SK-N-SH (cell line): ENCODE data around the gene CENPT. TPM values are rescaled to one million over a fixed set of nuclear protein-coding genes. Genes with fewer than 3 reads are reported as not detected.

Experiments used
- CTCF ChIA-PET: fragments of 300-600, 350-600 bp; formaldehyde crosslinking; extraction: SDS; loops from one replicate; lab custom pipeline; 2021; lab: Yijun Ruan, JAX
- POLR2A ChIA-PET: fragments of 350-600 bp; sonication (Branson Sonifier 250); formaldehyde crosslinking; extraction: SDS; loops from one replicate; lab custom pipeline; 2020; ENCODE audit warnings: antibody characterized with exemption, inconsistent platforms; lab: Yijun Ruan, JAX
- DNase-seq: peaks from one replicate; pipeline ENCODE4 v3.0.0; 2012
- H2AFZ ChIP-seq: fragments of 200-600 bp; sonication (generic); 2 replicates; pipeline ENCODE4 v1.8.1; 2016; ENCODE audit warnings: antibody characterized with exemption, mild to moderate bottlenecking, low read depth
- H3F3A ChIP-seq: fragments of 200-600 bp; sonication (generic); replicated peaks from 2 replicates; pipeline ENCODE3; 2016; ENCODE audit warnings: antibody characterized with exemption, mild to moderate bottlenecking; ENCODE audit not compliant: insufficient read depth
- H3K27ac ChIP-seq, 2 experiments: fragments of 200-500 bp in 1 of 2; fragments of 200-600 bp in 1 of 2; sonication (Bioruptor generic) in 1 of 2; sonication (generic), shearing (Covaris generic) in 1 of 2; 2 replicates each; pipeline versions ENCODE4 v1.5.1 to v1.6.1; 2014 to 2016; ENCODE audit warnings: low read depth in 2 of 2, inconsistent platforms in 1 of 2, low read length in 1 of 2, mild to moderate bottlenecking in 1 of 2, mixed read lengths in 1 of 2
- H3K27me3 ChIP-seq: fragments of 200-600 bp; sonication (generic), shearing (Covaris generic); 2 replicates; pipeline ENCODE4 v1.6.1; 2016; ENCODE audit warnings: mixed run types; ENCODE audit not compliant: insufficient read depth
- H3K36me3 ChIP-seq, 2 experiments: fragments of 200-500 bp in 1 of 2; fragments of 200-600 bp in 1 of 2; sonication (Bioruptor generic) in 1 of 2; sonication (generic) in 1 of 2; replicated peaks in 1 of 2; 2 replicates each; pipeline versions ENCODE3 to v1.5.1; 2014 to 2016; ENCODE audit warnings: low read length in 1 of 2, mild to moderate bottlenecking in 1 of 2; ENCODE audit not compliant: insufficient read depth in 2 of 2, control insufficient read depth in 1 of 2
- H3K4me1 ChIP-seq, 2 experiments: fragments of 200-500 bp in 1 of 2; fragments of 200-600 bp in 1 of 2; sonication (Bioruptor generic) in 1 of 2; sonication (generic), shearing (Covaris generic) in 1 of 2; 2 replicates each; pipeline versions ENCODE4 v1.5.1 to v1.6.1; 2014 to 2016; ENCODE audit warnings: low read depth in 1 of 2, low read length in 1 of 2, mixed run types in 1 of 2; ENCODE audit not compliant: insufficient read depth in 2 of 2, control insufficient read depth in 1 of 2
- H3K4me2 ChIP-seq: fragments of 200-600 bp; sonication (generic), shearing (Covaris generic); 2 replicates; pipeline ENCODE4 v1.6.1; 2017; ENCODE audit warnings: mixed run types
- H3K4me3 ChIP-seq, 2 experiments: fragments of 200-500 bp in 1 of 2; fragments of 200-600 bp in 1 of 2; sonication (Bioruptor generic) in 1 of 2; sonication (generic), shearing (Covaris generic) in 1 of 2; 2 replicates each; pipeline versions ENCODE4 v1.5.1 to v1.8.1; 2014 to 2016; ENCODE audit warnings: low read depth in 2 of 2, inconsistent platforms in 1 of 2, low read length in 1 of 2, mild to moderate bottlenecking in 1 of 2, mixed read lengths in 1 of 2, moderate library complexity in 1 of 2
- H3K79me2 ChIP-seq: fragments of 200-600 bp; sonication (generic); 2 replicates; pipeline ENCODE4 v1.8.1; 2017; ENCODE audit warnings: mild to moderate bottlenecking; ENCODE audit not compliant: insufficient read depth
- H3K9ac ChIP-seq: fragments of 200-600 bp; sonication (generic); 2 replicates; pipeline ENCODE4 v1.6.1; 2017; ENCODE audit warnings: mixed run types
- H3K9me2 ChIP-seq: fragments of 200-600 bp; sonication (generic); 2 replicates; pipeline ENCODE4 v1.6.1; 2017; ENCODE audit warnings: mixed run types
- H3K9me3 ChIP-seq: fragments of 200-600 bp; sonication (generic); 2 replicates; pipeline ENCODE4 v1.6.1; 2017; ENCODE audit warnings: mixed run types, mild to moderate bottlenecking, moderate library complexity
- H4K20me1 ChIP-seq: fragments of 200-600 bp; sonication (generic); 2 replicates; pipeline ENCODE4 v1.6.1; 2017; ENCODE audit warnings: mild to moderate bottlenecking, mixed run types; ENCODE audit not compliant: insufficient read depth
- CHD2 ChIP-seq: fragments of 150-350 bp; IDR thresholded peaks from 2 replicates; pipeline ENCODE4 v1.6.1; 2018; ENCODE audit warnings: low read length; ENCODE audit not compliant: partially characterized antibody
- ELF1 ChIP-seq: IDR thresholded peaks from 2 replicates; pipeline ENCODE4 v1.4.0; 2012
- EZH2phosphoT487 ChIP-seq: fragments of 200-600 bp; sonication (generic); IDR thresholded peaks from 2 replicates; pipeline ENCODE4 v1.6.1; 2017; ENCODE audit warnings: low read depth, mixed run types, mild to moderate bottlenecking, antibody characterized with exemption, moderate library complexity, borderline replicate concordance
- FOSL2 ChIP-seq: IDR thresholded peaks from 2 replicates; pipeline ENCODE4 v1.4.0; 2012; ENCODE audit warnings: low read depth, mild to moderate bottlenecking, moderate library complexity, borderline replicate concordance
- MXI1 ChIP-seq: IDR thresholded peaks from 2 replicates; pipeline ENCODE4 v1.6.1; 2012; ENCODE audit warnings: mild to moderate bottlenecking, low read depth, low read length, improper control_type of control experiment
- RXRA ChIP-seq: IDR thresholded peaks from 2 replicates; pipeline ENCODE4 v1.4.0; 2012; ENCODE audit warnings: low read depth, mild to moderate bottlenecking, borderline replicate concordance
- SIN3A ChIP-seq: IDR thresholded peaks from 2 replicates; pipeline ENCODE4 v1.6.1; 2012; ENCODE audit warnings: low read depth, mild to moderate bottlenecking, low read length, moderate library complexity, borderline replicate concordance
- WGBS: methylation state at CpG from one replicate; pipeline ENCODE4 v1.1.6; 2017; ENCODE audit warnings: low lambda C conversion rate; 5-methylcytosine and 5-hydroxymethylcytosine counted together
- polyA plus RNA-seq, 3 experiments: library from polyadenylated mRNA; depleted of rRNA; stranded (reverse); fragments of >200 nt; gene quantifications; 2 replicates each; pipeline ENCODE4 v1.2.3, GENCODE V29; 2012
- TF ChIP-seq, protein P1 (sequence below): IDR thresholded peaks from 2 replicates; pipeline ENCODE4 v1.4.0; 2012; ENCODE audit warnings: low read depth, borderline replicate concordance

The CENPT gene
- polyA plus RNA-seq, 1 of the 3 experiments (the other 2 are of a cell fraction) = 48.6 TPM

DNA sequence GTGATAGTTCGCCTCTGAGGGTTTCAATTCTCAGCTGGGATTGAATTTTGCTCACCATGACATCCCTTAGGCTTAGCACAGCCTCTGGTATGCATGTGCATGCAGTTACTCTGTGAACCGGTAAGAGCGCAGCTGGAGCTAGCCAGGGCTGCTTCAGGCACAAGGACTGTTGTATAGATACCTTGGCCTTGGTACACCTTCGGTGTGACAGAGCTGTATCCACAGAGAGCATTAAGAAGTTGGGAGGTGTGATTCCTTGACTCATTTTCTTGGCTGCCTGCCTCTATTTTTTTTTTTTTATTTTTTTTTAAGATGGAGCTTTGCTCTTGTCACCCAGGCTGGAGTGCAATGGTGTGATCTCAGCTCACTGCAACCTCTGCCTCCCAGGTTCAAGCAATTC, 3.0 kb downstream of the CENPT start:
- POLR2A ChIA-PET = interaction anchor here (0.9 to 1.3 kb wide), 4 partner anchors 9 to 29 kb away, joined by 3 to 5 read pairs (median 4); no protein-coding TSS in a partner anchor

DNA sequence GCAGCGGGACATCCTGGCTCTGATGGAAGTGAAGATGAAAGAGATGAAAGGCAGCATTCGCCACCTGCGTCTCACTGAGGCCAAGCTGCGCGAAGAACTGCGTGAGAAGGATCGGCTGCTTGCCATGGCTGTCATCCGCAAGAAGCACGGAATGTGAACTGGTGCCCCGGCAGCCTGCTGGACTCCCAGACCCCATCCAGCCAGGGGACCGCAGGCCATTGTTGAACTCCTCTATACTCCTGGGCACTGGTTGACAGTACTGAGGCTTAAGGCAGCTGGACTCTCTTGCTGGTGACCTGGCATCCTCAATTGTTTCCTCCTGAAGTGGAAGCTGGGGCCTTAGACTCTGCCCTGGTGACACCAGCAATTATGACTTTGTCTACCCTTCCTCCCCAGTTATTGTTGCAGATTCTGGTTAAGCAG, 4.1 kb downstream of the CENPT start:
- Histone ChIP-seq H3K79me2 (peaks cover 50% of the 10 kb centered on the region), H3K4me3 (peak overlapping the region; percentile 77 to 97), H4K20me1 (peaks cover 7% of the 10 kb centered on the region), H3K9ac (peak overlapping the region; percentile 93), H3F3A (peaks cover 28% of the 10 kb centered on the region), H3K9me2 (no peaks in the 10 kb centered on the region), H3K9me3 (no peaks in the 10 kb centered on the region), H3K27me3 (no peaks in the 10 kb centered on the region), H3K36me3 (peaks cover 0 to 5% of the 10 kb centered on the region in 2 experiments), H3K27ac (peak overlapping the region; percentile 98 to 99; a peak in 3 of 4 replicates), H3K4me2 (peak overlapping the region; percentile 91), H2AFZ (no peak overlapping the region), H3K4me1 (peaks cover 32 to 42% of the 10 kb centered on the region in 2 experiments)
- TF ChIP-seq FOSL2 (no peak), RXRA (no peak), SIN3A (no peak), EZH2phosphoT487 (no peak), CHD2 (no peak), ELF1 (no peak)
- no peak for DNase-seq
- 39% methylated on average over 9 of the region's 11 CpGs for WGBS
- POLR2A ChIA-PET = no interaction called here
- CTCF ChIA-PET = interaction anchor here (1.0 to 6.3 kb wide), 5 partner anchors 9 to 40 kb away, joined by 3 to 66 read pairs (median 4); no protein-coding TSS in a partner anchor

More for the DNA sequence above, 3.0 kb downstream of the CENPT start:
- H3K9me3 ChIP-seq = no peaks in the 10 kb centered on the region
- CTCF ChIA-PET = interaction anchor here (0.6 to 6.3 kb wide), 11 partner anchors 9 to 664 kb away, joined by 3 to 66 read pairs (median 8); partner anchors contain the start of gene NRN1L
- H3K79me2 ChIP-seq = peaks cover 62% of the 10 kb centered on the region
- peaks cover 17% of the 10 kb centered on the region for H4K20me1 ChIP-seq
- no peak for DNase-seq
- peaks cover 28% of the 10 kb centered on the region for H3F3A ChIP-seq
- peak; percentile 53; the same call in 1 of the 2 replicates for TF ChIP-seq MXI1
- TF ChIP-seq, protein P1, sequence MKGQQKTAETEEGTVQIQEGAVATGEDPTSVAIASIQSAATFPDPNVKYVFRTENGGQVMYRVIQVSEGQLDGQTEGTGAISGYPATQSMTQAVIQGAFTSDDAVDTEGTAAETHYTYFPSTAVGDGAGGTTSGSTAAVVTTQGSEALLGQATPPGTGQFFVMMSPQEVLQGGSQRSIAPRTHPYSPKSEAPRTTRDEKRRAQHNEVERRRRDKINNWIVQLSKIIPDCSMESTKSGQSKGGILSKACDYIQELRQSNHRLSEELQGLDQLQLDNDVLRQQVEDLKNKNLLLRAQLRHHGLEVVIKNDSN = no peak
- peak overlapping the region; percentile 22 to 97 for H3K4me3 ChIP-seq
- peaks cover 0 to 5% of the 10 kb centered on the region in 2 experiments for H3K36me3 ChIP-seq
- no peaks in the 10 kb centered on the region for H3K27me3 ChIP-seq
- H3K9ac ChIP-seq = no peak overlapping the region
- H3K4me1 ChIP-seq = peaks cover 34 to 42% of the 10 kb centered on the region in 2 experiments
- H3K27ac ChIP-seq = peak overlapping the region; percentile 6 to 48; a peak in 2 of 4 replicates
- peak overlapping the region; percentile 91 for H3K4me2 ChIP-seq
- H3K9me2 ChIP-seq = no peaks in the 10 kb centered on the region
- H2AFZ ChIP-seq = no peak overlapping the region
- WGBS = 76% methylated on average over 4 of the region's 4 CpGs
